Panc1 (cell line): Measurements from ENCODE around the gene WBP2NL. TPM values are rescaled to one million over a fixed set of nuclear protein-coding genes. Genes with fewer than 3 reads are reported as not detected.
A peak's percentile ranks its signal among the peaks of the same experiment; 100 is the strongest.

Experiments used
- ATAC-seq: fragments of 200-7000 bp; cut with Tn5 transposase; 2 replicates; pipeline ENCODE4 v1.9.1; 2020; ENCODE audit warnings: mild to moderate bottlenecking, moderate library complexity
- BruUV-seq: library from RNA; stranded (reverse); fragments of 400-500 nt; replicated peaks from 2 replicates; lab custom pipeline; 2021; lab: Mats Ljungman, UMichigan
- CTCF ChIA-PET: fragments of 300-600 bp; sonication (Branson Sonifier 250); formaldehyde crosslinking; loops from one replicate; lab custom pipeline; 2022; ENCODE audit warnings: antibody characterized with exemption; lab: Charles Lee
- POLR2A ChIA-PET: fragments of 300-600 bp; sonication (Branson Sonifier 250); formaldehyde crosslinking; loops from one replicate; lab custom pipeline; 2022; ENCODE audit warnings: antibody characterized with exemption; lab: Charles Lee
- DNase-seq: peaks from one replicate; pipeline ENCODE4 v3.0.0-alpha.2; 2010; ENCODE audit warnings: low read depth, low spot score
- H3K27ac ChIP-seq: 2 replicates; pipeline ENCODE4 v1.5.1; 2011; ENCODE audit warnings: mild to moderate bottlenecking, low read length, inconsistent platforms
- H3K27me3 ChIP-seq: fragments of 200-500 bp; sonication (Bioruptor generic); 2 replicates; pipeline ENCODE4 v1.6.0; 2014; ENCODE audit warnings: low read length, inconsistent platforms; ENCODE audit not compliant: control insufficient read depth, insufficient read depth
- H3K36me3 ChIP-seq: fragments of 200-500 bp; sonication (Bioruptor generic); 2 replicates; pipeline ENCODE4 v1.5.1; 2014; ENCODE audit warnings: inconsistent platforms, mild to moderate bottlenecking, low read length, moderate library complexity; ENCODE audit not compliant: control insufficient read depth, insufficient read depth
- H3K4me1 ChIP-seq: 2 replicates; pipeline ENCODE4 v1.5.1; 2011; ENCODE audit warnings: inconsistent platforms, mild to moderate bottlenecking, low read length, moderate library complexity; ENCODE audit not compliant: control insufficient read depth, insufficient read depth
- H3K4me3 ChIP-seq, 2 experiments: 2 replicates each; pipeline ENCODE4 v1.5.1; 2011 to 2012; ENCODE audit warnings: low read depth in 2 of 2, low read length in 2 of 2, mild to moderate bottlenecking in 2 of 2, inconsistent platforms in 1 of 2, moderate library complexity in 1 of 2
- H3K9me3 ChIP-seq: fragments of 200-500 bp; sonication (Bioruptor generic); 2 replicates; pipeline ENCODE4 v1.5.1; 2014; ENCODE audit warnings: low read depth, mild to moderate bottlenecking, inconsistent platforms, low read length, moderate library complexity; ENCODE audit not compliant: control insufficient read depth, insufficient read depth
- CTCF ChIP-seq: fragments of 450-650 bp; IDR thresholded peaks from 2 replicates; pipeline ENCODE4 v1.5.1; 2017; ENCODE audit warnings: mild to moderate bottlenecking
- POLR2AphosphoS5 ChIP-seq: IDR thresholded peaks from 2 replicates; pipeline ENCODE4 v1.6.1; 2012; ENCODE audit warnings: mild to moderate bottlenecking, low read depth, low read length, moderate library complexity
- REST ChIP-seq, 2 experiments: IDR thresholded peaks; 2 replicates each; pipeline ENCODE4 v1.6.1; 2011 to 2012; ENCODE audit warnings: low read depth in 2 of 2, control low read depth in 1 of 2, low read length in 1 of 2, mild to moderate bottlenecking in 1 of 2, moderate library complexity in 1 of 2; ENCODE audit not compliant: insufficient read depth in 1 of 2
- SIN3A ChIP-seq: IDR thresholded peaks from 2 replicates; pipeline ENCODE4 v1.6.1; 2012; ENCODE audit warnings: low read depth, mild to moderate bottlenecking, low read length, moderate library complexity, borderline replicate concordance; ENCODE audit not compliant: insufficient read depth
- TCF7L2 ChIP-seq: IDR thresholded peaks from 2 replicates; pipeline ENCODE4 v1.6.1; 2011; ENCODE audit warnings: mild to moderate bottlenecking, low read depth, low read length, inconsistent platforms
- in situ Hi-C: cut with HindIII; loops from 2 replicates; pipeline ENCODE4 v1.10.0; 2016; ENCODE audit warnings: low sequenced_read_pairs, low pct_unique_long_range_greater_than_20kb
- intact Hi-C: fragments of 100-400 bp; cut with micrococcal nuclease; formaldehyde crosslinking; loops from one replicate; pipeline ENCODE4 v1.10.0; 2022; ENCODE audit not compliant: unreplicated experiment
- total RNA-seq: library from RNA; stranded (reverse); gene quantifications from one replicate; pipeline ENCODE4 v1.2.1, GENCODE V29; 2021; ENCODE audit not compliant: unreplicated experiment

Gene WBP2NL
- total RNA-seq, 1 experiment from 2014 or later: 0.44 TPM

GRCh38 chr22:41974691-41975290 lies 23.8 kb upstream of the WBP2NL start:
- ChIA-PET CTCF (no interaction called here), POLR2A (interaction anchor here (0.6 kb wide), 1 partner anchor 585 kb away, joined by 3 read pairs; no protein-coding TSS in a partner anchor)
- ATAC-seq (no peak), DNase-seq (no peak)
- Histone ChIP-seq H3K4me1 (0 out of 2 replicates have a peak, but pooled peaks cover 2% of the 10 kb centered on the region), H3K36me3 (no peaks in the 10 kb centered on the region), H3K27ac (no peak overlapping the region), H3K4me3 (no peak overlapping the region), H3K9me3 (no peaks in the 10 kb centered on the region), H3K27me3 (peaks cover 6% of the 10 kb centered on the region; the same call in 1 of the 2 replicates)
- TF ChIP-seq CTCF: no peak
- no peak for TF ChIP-seq POLR2AphosphoS5
- TF ChIP-seq TCF7L2: no peak
- no peak for TF ChIP-seq REST (IDR thresholded peaks at IDR 0.05; ENCODE audit: insufficient read depth in 1 of 2, low read depth in 2 of 2, low read length in 1 of 2)
- no peak for TF ChIP-seq SIN3A
- in situ Hi-C loops: no loop called here
- no TSS peak for BruUV-seq
- intact Hi-C loops: no loop called here

GRCh38 chr22:41975299-41976069 lies 23.1 kb upstream of the WBP2NL start:
- POLR2A ChIA-PET: interaction anchor here (0.6 kb wide), 1 partner anchor 584 kb away, joined by 3 read pairs; no protein-coding TSS in a partner anchor
- DNase-seq (no peak), ATAC-seq (0 out of 2 replicates have a peak, but pooled peaks have one; percentile 47)
- no peak for TF ChIP-seq POLR2AphosphoS5
- no peak for TF ChIP-seq CTCF
- no peak for TF ChIP-seq SIN3A
- no peak for TF ChIP-seq REST (IDR thresholded peaks at IDR 0.05; ENCODE audit: insufficient read depth in 1 of 2, low read depth in 2 of 2, low read length in 1 of 2)
- no peak for TF ChIP-seq TCF7L2
- no peaks in the 10 kb centered on the region for H3K36me3 ChIP-seq
- no peaks in the 10 kb centered on the region for H3K9me3 ChIP-seq
- in situ Hi-C loops: no loop called here
- no peak overlapping the region for H3K27ac ChIP-seq
- no TSS peak for BruUV-seq
- H3K4me1 ChIP-seq: 0 out of 2 replicates have a peak, but pooled peaks cover 2% of the 10 kb centered on the region
- no peak overlapping the region for H3K4me3 ChIP-seq
- CTCF ChIA-PET: no interaction called here
- intact Hi-C loops: no loop called here
- H3K27me3 ChIP-seq: peaks cover 6% of the 10 kb centered on the region; the same call in 1 of the 2 replicates
